H1 (cell line): ENCODE data around the gene IDH3A. TPM values are rescaled to one million over a fixed set of nuclear protein-coding genes. Genes with fewer than 3 reads are reported as not detected.

Experiments
- CTCF ChIA-PET: fragments of 300-600 bp; sonication (Branson Sonifier 250); formaldehyde crosslinking; loops from one replicate; lab custom pipeline; 2021; ENCODE audit not compliant: partially characterized antibody; lab: Charles Lee
- POLR2A ChIA-PET: fragments of 300-600 bp; sonication (Branson Sonifier 250); formaldehyde crosslinking; loops from one replicate; lab custom pipeline; 2021; ENCODE audit warnings: inconsistent platforms; ENCODE audit not compliant: partially characterized antibody; lab: Charles Lee
- DNase-seq, 2 experiments: peaks; one replicate each; pipeline versions ENCODE4 v3.0.0 to v3.0.0-alpha.2; 2010 to 2022; ENCODE audit warnings: low spot score in 2 of 2, low read depth in 1 of 2, mixed read lengths in 1 of 2
- FAIRE-seq: peaks from 2 replicates; lab custom pipeline; 2011; peaks lifted over from hg19 to GRCh38; lab: Jason Lieb, UNC
- H2AFZ ChIP-seq: 2 replicates; pipeline ENCODE4 v1.8.1; 2012; ENCODE audit warnings: low read length, inconsistent platforms
- H2AK5ac ChIP-seq: 2 replicates; pipeline ENCODE4 v1.6.1; 2013; ENCODE audit warnings: low read depth, low read length
- H2BK120ac ChIP-seq: replicated peaks from 2 replicates; pipeline ENCODE3; 2013; ENCODE audit warnings: low read depth, low read length, inconsistent platforms
- H2BK12ac ChIP-seq: 2 replicates; pipeline ENCODE4 v1.6.1; 2013; ENCODE audit warnings: low read depth, low read length
- H2BK15ac ChIP-seq: 2 replicates; pipeline ENCODE4 v1.6.1; 2013; ENCODE audit warnings: low read length
- H2BK20ac ChIP-seq: 2 replicates; pipeline ENCODE4 v1.6.1; 2013; ENCODE audit warnings: low read length
- H2BK5ac ChIP-seq: 2 replicates; pipeline ENCODE4 v1.6.1; 2013; ENCODE audit warnings: low read depth, low read length
- H3K14ac ChIP-seq: 2 replicates; pipeline ENCODE4 v1.6.1; 2013; ENCODE audit warnings: inconsistent platforms; ENCODE audit not compliant: insufficient read length
- H3K18ac ChIP-seq: 2 replicates; pipeline ENCODE4 v1.6.1; 2013; ENCODE audit warnings: low read length; ENCODE audit errors: extremely low read depth
- H3K23ac ChIP-seq: 2 replicates; pipeline ENCODE4 v1.6.1; 2013; ENCODE audit warnings: inconsistent platforms; ENCODE audit not compliant: insufficient read length
- H3K23me2 ChIP-seq: 2 replicates; pipeline ENCODE4 v1.6.1; 2013; ENCODE audit warnings: low read depth, low read length
- H3K27ac ChIP-seq: 2 replicates; pipeline ENCODE4 v1.6.1; 2011; ENCODE audit warnings: low read depth, low read length, inconsistent platforms
- H3K27me3 ChIP-seq, 4 experiments: replicated peaks in 1 of 4; 1 replicate in 1 of 4; 2 replicates in 3 of 4; pipeline versions ENCODE4 v1.6.1 to v1.8.1; 2011 to 2013; ENCODE audit warnings: low read length in 3 of 4, mild to moderate bottlenecking in 3 of 4, inconsistent platforms in 2 of 4, mixed read lengths in 2 of 4, moderate library complexity in 1 of 4; ENCODE audit not compliant: control insufficient read depth in 3 of 4, insufficient read depth in 3 of 4; ENCODE audit errors: extremely low read depth in 1 of 4
- H3K36me3 ChIP-seq, 4 experiments: 2 replicates each; pipeline versions ENCODE4 v1.6.1 to v1.8.1; 2011 to 2013; ENCODE audit warnings: mild to moderate bottlenecking in 4 of 4, low read length in 3 of 4, moderate library complexity in 2 of 4, control low read depth in 1 of 4, inconsistent platforms in 1 of 4; ENCODE audit not compliant: insufficient read depth in 4 of 4, control insufficient read depth in 2 of 4
- H3K4ac ChIP-seq: replicated peaks from 2 replicates; pipeline ENCODE3; 2013; ENCODE audit warnings: low read length, low read depth, mixed read lengths, inconsistent platforms; ENCODE audit not compliant: insufficient read length
- H3K4me1 ChIP-seq, 4 experiments: replicated peaks in 1 of 4; 1 replicate in 1 of 4; 2 replicates in 3 of 4; pipeline versions ENCODE4 v1.6.1 to v1.8.1; 2011 to 2013; ENCODE audit warnings: low read length in 3 of 4, inconsistent platforms in 2 of 4, mixed read lengths in 1 of 4; ENCODE audit not compliant: insufficient read depth in 4 of 4, control insufficient read depth in 3 of 4
- H3K4me2 ChIP-seq, 2 experiments: 2 replicates each; pipeline versions ENCODE4 v1.6.1 to v1.8.1; 2011 to 2013; ENCODE audit warnings: low read depth in 2 of 2, low read length in 2 of 2, control low read depth in 1 of 2, inconsistent platforms in 1 of 2, mild to moderate bottlenecking in 1 of 2; ENCODE audit not compliant: insufficient read depth in 1 of 2
- H3K4me3 ChIP-seq, 4 experiments: fragments of 200-600, 300-600 bp in 1 of 4; sonication (generic), shearing (Covaris generic), sonication (Bioruptor Twin) in 1 of 4; 2 replicates each; pipeline versions ENCODE4 v1.5.1 to v1.8.1; 2011 to 2016; ENCODE audit warnings: low read length in 4 of 4, low read depth in 3 of 4, control low read depth in 2 of 4, inconsistent platforms in 2 of 4, mild to moderate bottlenecking in 2 of 4, mixed read lengths in 1 of 4, moderate library complexity in 1 of 4; ENCODE audit not compliant: insufficient read depth in 2 of 4; ENCODE audit errors: extremely low read depth in 1 of 4
- H3K56ac ChIP-seq: replicated peaks from 2 replicates; pipeline ENCODE3; 2013; ENCODE audit warnings: low read depth, mild to moderate bottlenecking, mixed read lengths, low read length, inconsistent platforms; ENCODE audit not compliant: insufficient read length
- H3K79me1 ChIP-seq: 2 replicates; pipeline ENCODE4 v1.6.1; 2013; ENCODE audit warnings: low read depth, low read length, control low read depth
- H3K79me2 ChIP-seq, 2 experiments: 2 replicates each; pipeline versions ENCODE4 v1.6.1 to v1.8.1; 2012 to 2013; ENCODE audit warnings: low read length in 2 of 2, mild to moderate bottlenecking in 2 of 2, inconsistent platforms in 1 of 2; ENCODE audit not compliant: insufficient read depth in 2 of 2, control insufficient read depth in 1 of 2
- H3K9ac ChIP-seq, 4 experiments: replicated peaks in 1 of 4; 1 replicate in 1 of 4; 2 replicates in 3 of 4; pipeline versions ENCODE4 v1.6.1 to v1.8.1; 2011 to 2013; ENCODE audit warnings: low read depth in 3 of 4, low read length in 3 of 4, control low read depth in 2 of 4, mild to moderate bottlenecking in 2 of 4, moderate library complexity in 2 of 4, inconsistent platforms in 1 of 4; ENCODE audit errors: extremely low read depth in 1 of 4
- H3K9me3 ChIP-seq, 2 experiments: 2 replicates each; pipeline versions ENCODE4 v1.6.1 to v1.8.1; 2012 to 2013; ENCODE audit warnings: mild to moderate bottlenecking in 2 of 2, moderate library complexity in 2 of 2, control low read depth in 1 of 2, inconsistent platforms in 1 of 2, low read depth in 1 of 2, low read length in 1 of 2, mixed read lengths in 1 of 2; ENCODE audit not compliant: insufficient read depth in 2 of 2
- H4K20me1 ChIP-seq, 2 experiments: replicated peaks in 1 of 2; 2 replicates each; pipeline versions ENCODE3 to v1.8.1; 2011 to 2013; ENCODE audit warnings: inconsistent platforms in 2 of 2, low read length in 2 of 2, mild to moderate bottlenecking in 1 of 2; ENCODE audit not compliant: insufficient read depth in 2 of 2, control insufficient read depth in 1 of 2
- H4K5ac ChIP-seq: 2 replicates; pipeline ENCODE4 v1.6.1; 2013; ENCODE audit warnings: low read length, low read depth, mixed read lengths, inconsistent platforms; ENCODE audit not compliant: insufficient read length
- H4K8ac ChIP-seq: 2 replicates; pipeline ENCODE4 v1.8.0; 2013; ENCODE audit warnings: mild to moderate bottlenecking, moderate library complexity, low read length, inconsistent platforms; ENCODE audit not compliant: insufficient read depth; ENCODE audit errors: extremely low read depth
- H4K91ac ChIP-seq: replicated peaks from 2 replicates; pipeline ENCODE3; 2013; ENCODE audit warnings: low read length, mixed read lengths, inconsistent platforms; ENCODE audit not compliant: insufficient read length
- ATF2 ChIP-seq: IDR thresholded peaks from 2 replicates; pipeline ENCODE4 v1.6.1; 2012; ENCODE audit warnings: low read length, inconsistent platforms
- EGR1 ChIP-seq: IDR thresholded peaks from 2 replicates; pipeline ENCODE4 v1.6.1; 2011; ENCODE audit warnings: low read depth, low read length, borderline replicate concordance
- GABPA ChIP-seq: IDR thresholded peaks from 2 replicates; pipeline ENCODE4 v1.6.1; 2011; ENCODE audit warnings: mild to moderate bottlenecking, low read length, moderate library complexity, borderline replicate concordance; ENCODE audit not compliant: insufficient read depth
- MAFK ChIP-seq: IDR thresholded peaks from 2 replicates; pipeline ENCODE4 v1.6.1; 2012; ENCODE audit warnings: low read depth, mild to moderate bottlenecking, improper control_type of control experiment, low read length
- POU5F1 ChIP-seq: IDR thresholded peaks from 2 replicates; pipeline ENCODE4 v1.6.1; 2011; ENCODE audit warnings: low read depth, mild to moderate bottlenecking, low read length, moderate library complexity
- SAP30 ChIP-seq: fragments of 300-600 bp; sonication (generic); IDR thresholded peaks from 2 replicates; pipeline ENCODE4 v1.7.1; 2012; ENCODE audit warnings: low read length, moderate library complexity, mild to moderate bottlenecking, inconsistent platforms; ENCODE audit not compliant: insufficient read depth, insufficient replicate concordance
- YY1 ChIP-seq: IDR thresholded peaks from 2 replicates; pipeline ENCODE4 v1.6.1; 2011; ENCODE audit warnings: low read depth, mild to moderate bottlenecking, low read length
- WGBS, 2 experiments: shearing (Covaris generic) in 1 of 2; methylation state at CpG; one replicate each; pipeline versions ENCODE4 v1.1.6 to v1.1.7; 2013 to 2015; ENCODE audit warnings: low lambda C conversion rate in 2 of 2, mixed read lengths in 2 of 2, inconsistent platforms in 1 of 2, low coverage in 1 of 2, missing lambda C conversion rate in 1 of 2; ENCODE audit not compliant: insufficient replicate concordance in 2 of 2, insufficient coverage in 1 of 2, insufficient read length in 1 of 2; ENCODE audit errors: extremely low coverage in 1 of 2, missing lambda C conversion rate in 1 of 2; 5-methylcytosine and 5-hydroxymethylcytosine counted together
- polyA plus RNA-seq, 7 experiments: library from polyadenylated mRNA; depleted of rRNA in 3 of 7; stranded (reverse) in 5 of 7; unstranded in 2 of 7; fragments of >200 nt in 5 of 7; fragments of 200-250 nt in 2 of 7; gene quantifications; 1 replicate in 5 of 7; 2 replicates in 1 of 7; 4 replicates in 1 of 7; pipeline versions ENCODE4 v1.2.1 to v1.2.3, GENCODE V29; 2011 to 2013; ENCODE audit warnings: missing spikeins in 2 of 7, mixed read lengths in 2 of 7
- total RNA-seq: library from RNA; stranded (reverse); fragmentation: NEBNext Ultra II Directional; extraction: Animal tissue kit (Norgen Biotek cat#: 25700); gene quantifications from 2 replicates; pipeline ENCODE4 v1.2.1, GENCODE V29; 2021

The IDH3A gene
- total and polyA plus RNA-seq, 2 of the 8 experiments (the other 6 are each of a cell fraction or from before 2014, with no cell fraction given) = 23.4 to 36.8 TPM

- Histone ChIP-seq H3K56ac (no peak overlapping the region), H2AK5ac (no peak overlapping the region), H2BK5ac (no peak overlapping the region), H3K79me2 (no peaks in the 10 kb centered on the region), H3K9ac (no peak overlapping the region), H4K5ac (no peak overlapping the region), H3K14ac (no peak overlapping the region), H3K23ac (no peak overlapping the region), H3K27me3 (no peaks in the 10 kb centered on the region), H2BK20ac (no peak overlapping the region), H4K8ac (no peak overlapping the region; the same call in 1 of the 2 replicates), H3K4me2 (no peak overlapping the region), H2BK15ac (no peak overlapping the region), H4K20me1 (no peaks in the 10 kb centered on the region), H2BK120ac (no peak overlapping the region), H4K91ac (no peak overlapping the region), H3K18ac (no peak overlapping the region), H2BK12ac (no peak overlapping the region), H3K4me1 (no peaks in the 10 kb centered on the region; a peak in 1 of 7 replicates), H2AFZ (no peak overlapping the region), H3K4me3 (no peak overlapping the region), H3K23me2 (no peaks in the 10 kb centered on the region), H3K36me3 (no peaks in the 10 kb centered on the region), H3K9me3 (no peaks in the 10 kb centered on the region), H3K27ac (no peak overlapping the region), H3K79me1 (no peaks in the 10 kb centered on the region; the same call in 1 of the 2 replicates), H3K4ac (no peak overlapping the region)
- ChIA-PET CTCF (interaction anchor here (0.6 to 8.1 kb wide), 17 partner anchors 9 to 205 kb away, joined by 3 to 89 read pairs (median 4); no protein-coding TSS in a partner anchor), POLR2A (no interaction called here)
- FAIRE-seq = no peak
- WGBS, 2 experiments = 88% methylated on average over 16 of the region's 17 CpGs; no CpG with 5 or more reads in 1 of the 2 experiments
- peak in 1 of 2 experiments; percentile 39 for DNase-seq
- no peak for TF ChIP-seq GABPA
- no peak for TF ChIP-seq POU5F1
- TF ChIP-seq ATF2 = no peak
- TF ChIP-seq MAFK = no peak
- no peak for TF ChIP-seq EGR1
- TF ChIP-seq SAP30 = no peak
- TF ChIP-seq YY1 = no peak
Measured at GRCh38 chr15:78204351-78205309, 55.5 kb downstream of the IDH3A start.
